Uterus (tissue), 2 donors: ENCODE results near the gene LGALS16.

Experiments used
- CTCF ChIP-seq, 4 experiments: fragments of 200-600 bp in 2 of 4; fragments of 450-650 bp in 2 of 4; sonication (generic) in 2 of 4; IDR thresholded peaks; one replicate each; pipeline ENCODE4 v1.5.1; 2016 to 2019; ENCODE audit warnings: antibody characterized with exemption in 4 of 4, mild to moderate bottlenecking in 2 of 4, moderate library complexity in 1 of 4
- POLR2A ChIP-seq, 2 donors: fragments of 450-650 bp; IDR thresholded peaks; one replicate each; pipeline ENCODE4 v1.6.1; 2016; ENCODE audit warnings: antibody characterized with exemption in 2 of 2, mild to moderate bottlenecking in 1 of 2, moderate library complexity in 1 of 2

DNA sequence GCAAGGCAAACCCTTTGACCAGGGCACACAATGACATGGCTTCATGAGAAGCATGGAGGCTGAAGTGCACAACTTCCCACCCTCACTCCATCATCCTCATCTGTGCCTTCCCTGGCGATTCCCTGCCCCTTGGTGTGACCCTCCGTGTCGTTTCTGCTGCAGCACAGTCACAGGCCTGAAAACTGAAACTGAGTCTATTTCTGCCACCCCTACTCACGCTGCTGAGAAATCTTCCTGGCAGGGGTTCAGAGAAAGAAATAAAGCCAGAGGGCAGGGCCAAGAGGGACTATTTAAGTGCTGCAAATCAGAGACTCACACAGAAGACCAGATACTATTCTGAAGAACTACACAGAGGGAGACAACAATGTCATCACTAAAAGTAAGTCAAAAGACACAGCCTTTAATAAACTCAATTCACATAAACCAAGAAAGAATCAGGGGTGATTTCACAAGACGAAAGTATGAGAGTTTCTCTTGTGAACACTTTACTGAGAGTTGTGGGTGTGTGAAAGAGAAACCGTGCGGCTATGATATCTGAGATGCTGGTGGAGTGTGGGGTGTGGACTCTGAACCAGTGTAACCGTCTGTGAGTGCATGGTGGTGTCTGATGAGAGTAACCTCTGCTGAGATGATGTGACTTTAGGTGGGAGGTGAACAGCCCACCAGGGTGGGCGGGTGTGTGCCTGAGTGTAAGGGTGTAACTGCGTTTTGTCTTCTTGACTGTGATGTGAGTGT is 23.5 kb downstream of the LGALS16 start:
- TF ChIP-seq CTCF (IDR thresholded peaks at IDR 0.05) (no peak), POLR2A (IDR thresholded peaks at IDR 0.05) (no peak)
